ENCODE measurements around the gene ADAMTS4.

Gene ADAMTS4

DNA sequence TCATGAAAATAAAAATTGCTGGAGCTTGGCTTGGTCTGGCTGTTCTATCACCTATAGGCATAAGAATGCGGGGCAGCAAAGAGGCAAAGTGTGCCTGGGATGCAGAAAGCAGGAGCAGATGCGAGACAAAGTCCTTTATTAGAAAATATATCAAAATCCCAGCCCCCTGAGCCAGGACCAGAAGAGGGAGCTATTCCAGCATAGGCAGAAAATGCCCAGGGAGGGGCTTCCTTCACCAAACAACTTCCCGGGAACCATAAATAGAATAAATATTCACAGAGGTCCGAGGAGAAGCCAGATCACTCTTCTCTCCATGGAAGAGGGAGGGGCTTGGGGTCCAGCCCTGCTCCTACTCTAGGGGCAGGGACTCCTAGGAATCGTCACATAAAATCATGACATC lies 27.7 kb downstream of the ADAMTS4 start:
- DNase-seq: no peak

DNA sequence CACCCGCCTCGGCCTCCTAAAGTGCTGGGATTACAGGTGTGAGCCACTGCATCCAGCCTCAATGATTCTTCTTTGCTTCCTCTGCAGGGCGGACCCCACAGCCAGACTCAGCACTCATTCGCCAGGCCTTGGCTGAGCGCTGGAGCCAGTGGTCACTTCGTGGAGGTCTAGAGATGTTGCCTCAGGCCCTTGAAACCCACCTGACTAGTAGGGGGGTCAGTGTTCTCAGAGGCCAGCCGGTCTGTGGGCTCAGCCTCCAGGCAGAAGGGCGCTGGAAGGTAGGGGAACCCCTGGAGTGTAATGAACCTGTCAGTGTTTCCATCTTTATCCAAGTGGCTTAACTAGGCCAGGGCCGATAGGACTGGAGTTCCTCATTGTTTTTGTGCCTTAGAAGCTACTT lies 29.9 kb downstream of the ADAMTS4 start:
- no peak for DNase-seq

DNA sequence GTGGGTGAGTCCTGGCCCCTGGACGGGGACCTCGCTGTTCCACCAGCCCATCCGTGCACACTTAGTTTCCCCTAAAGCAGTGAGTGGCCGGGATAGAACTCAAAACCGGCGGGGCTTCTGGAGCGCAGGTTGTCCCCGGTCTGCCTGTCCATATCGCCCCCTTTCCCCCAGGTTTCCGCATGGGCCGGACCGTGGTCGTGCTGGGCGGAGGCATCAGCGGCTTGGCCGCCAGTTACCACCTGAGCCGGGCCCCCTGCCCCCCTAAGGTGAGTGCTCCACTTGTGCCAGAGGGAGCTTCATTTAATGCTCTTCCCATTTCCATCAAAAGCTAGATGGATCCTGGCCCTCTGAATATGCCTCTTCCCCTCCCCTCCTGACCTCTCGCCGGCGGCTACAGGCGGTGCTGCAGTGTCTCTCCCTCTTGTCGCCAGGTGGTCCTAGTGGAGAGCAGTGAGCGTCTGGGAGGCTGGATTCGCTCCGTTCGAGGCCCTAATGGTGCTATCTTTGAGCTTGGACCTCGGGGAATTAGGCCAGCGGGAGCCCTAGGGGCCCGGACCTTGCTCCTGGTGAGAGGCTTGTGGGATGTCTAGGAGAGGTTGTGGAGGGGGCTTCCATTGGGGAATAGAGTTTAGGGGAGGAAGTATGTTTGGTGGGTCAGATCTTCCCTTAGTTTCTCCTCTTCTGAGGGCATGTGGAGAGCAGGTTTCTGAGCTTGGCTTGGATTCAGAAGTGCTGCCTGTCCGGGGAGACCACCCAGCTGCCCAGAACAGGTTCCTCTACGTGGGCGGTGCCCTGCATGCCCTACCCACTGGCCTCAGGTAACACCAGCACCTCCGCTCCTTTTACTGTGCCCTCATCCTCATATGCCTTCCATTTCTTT lies 31.9 kb downstream of the ADAMTS4 start:
- no peak for DNase-seq

DNA sequence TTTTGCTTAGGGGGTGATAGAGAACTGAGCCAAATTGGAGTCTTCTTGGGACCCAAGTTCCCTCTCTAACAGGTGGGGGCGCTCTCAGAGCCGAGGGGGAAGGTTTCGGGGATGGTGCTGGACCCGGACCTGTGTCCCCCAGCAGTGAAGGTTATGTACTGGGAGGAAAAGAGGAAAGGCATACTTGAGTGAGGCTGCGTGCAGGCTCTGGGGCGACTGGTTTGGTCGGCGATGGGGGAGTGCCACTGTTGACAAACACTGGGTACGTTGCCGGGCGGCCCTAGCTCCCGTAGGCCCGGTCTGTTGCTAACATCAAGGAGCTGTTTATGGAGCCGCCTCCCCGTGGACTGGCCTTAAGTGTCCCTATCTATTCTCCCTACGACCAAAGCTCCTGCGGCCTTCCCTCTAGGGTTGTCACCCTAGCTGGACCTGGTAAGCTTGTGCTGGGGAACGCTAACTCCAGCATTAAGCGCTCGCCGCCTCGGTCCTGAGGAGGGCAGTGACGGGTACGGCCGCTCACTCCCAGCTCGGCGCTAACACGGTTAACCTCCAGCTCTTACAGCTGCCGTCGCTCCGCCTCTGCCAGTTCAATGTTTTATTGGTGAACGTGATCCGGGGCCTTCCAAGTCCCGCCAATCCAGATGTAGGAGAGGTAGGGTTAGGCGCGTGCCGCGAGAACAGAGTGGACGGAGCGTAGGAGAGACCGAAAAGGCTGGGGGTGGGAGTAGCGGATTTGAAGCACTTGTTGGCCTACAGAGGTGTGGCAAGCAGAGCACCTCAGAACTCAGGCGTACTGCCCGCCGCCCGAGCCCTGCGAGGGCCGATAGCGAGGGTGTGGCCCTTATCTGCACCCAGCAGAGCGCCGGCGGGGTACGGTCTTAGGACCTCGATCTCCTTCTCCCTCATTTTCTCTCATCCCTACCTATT lies 32.8 kb downstream of the ADAMTS4 start, which contains the start of gene PPOX:
TSS of gene PPOX (plus strand) at position 685 of the 927 bp plus-strand sequence. CDS start 422 bp downstream, outside the sequence.
- peak; percentile 97 for DNase-seq

DNA sequence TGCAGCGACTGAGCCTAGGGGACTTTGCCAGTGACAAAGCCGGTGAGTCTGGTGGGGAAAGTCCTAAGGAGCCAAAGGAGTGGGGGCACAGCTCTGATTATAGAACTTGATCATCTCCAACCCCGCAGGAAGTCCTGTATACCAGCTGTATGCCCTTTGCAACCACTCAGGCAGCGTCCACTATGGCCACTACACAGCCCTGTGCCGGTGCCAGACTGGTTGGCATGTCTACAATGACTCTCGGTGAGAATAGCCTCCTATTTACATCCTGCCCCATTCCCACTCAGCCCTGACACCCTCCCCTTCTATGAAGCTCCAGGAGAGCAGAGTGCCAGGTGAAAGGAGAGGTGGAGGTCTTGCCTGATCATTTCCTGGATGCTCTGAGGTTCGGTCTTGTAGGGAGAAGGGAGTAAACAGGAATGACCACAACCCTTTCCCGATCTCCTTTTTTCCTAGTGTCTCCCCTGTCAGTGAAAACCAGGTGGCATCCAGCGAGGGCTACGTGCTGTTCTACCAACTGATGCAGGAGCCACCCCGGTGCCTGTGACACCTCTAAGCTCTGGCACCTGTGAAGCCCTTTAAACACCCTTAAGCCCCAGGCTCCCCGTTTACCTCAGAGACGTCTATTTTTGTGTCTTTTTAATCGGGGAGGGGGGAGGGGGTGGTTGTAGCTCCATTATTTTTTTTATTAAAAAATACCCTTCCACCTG lies 33.8 kb downstream of the ADAMTS4 start:
- DNase-seq: no peak

DNA sequence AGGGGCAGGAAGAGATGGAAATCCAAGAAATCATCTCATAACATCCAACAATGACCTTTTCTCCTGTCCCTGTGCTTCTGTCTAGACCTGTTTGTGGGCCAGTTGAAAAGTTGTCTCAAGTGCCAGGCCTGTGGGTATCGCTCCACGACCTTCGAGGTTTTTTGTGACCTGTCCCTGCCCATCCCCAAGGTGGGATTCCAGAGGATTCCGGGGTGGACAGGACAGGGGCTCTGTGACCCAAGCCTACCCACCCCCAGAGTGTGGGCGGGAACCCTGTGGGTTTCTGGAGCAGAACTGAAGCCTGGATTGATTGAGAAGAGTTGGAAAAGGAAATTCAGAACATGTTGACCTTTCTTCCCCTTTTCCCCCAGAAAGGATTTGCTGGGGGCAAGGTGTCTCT lies 35.1 kb downstream of the ADAMTS4 start:
- DNase-seq: no peak

DNA sequence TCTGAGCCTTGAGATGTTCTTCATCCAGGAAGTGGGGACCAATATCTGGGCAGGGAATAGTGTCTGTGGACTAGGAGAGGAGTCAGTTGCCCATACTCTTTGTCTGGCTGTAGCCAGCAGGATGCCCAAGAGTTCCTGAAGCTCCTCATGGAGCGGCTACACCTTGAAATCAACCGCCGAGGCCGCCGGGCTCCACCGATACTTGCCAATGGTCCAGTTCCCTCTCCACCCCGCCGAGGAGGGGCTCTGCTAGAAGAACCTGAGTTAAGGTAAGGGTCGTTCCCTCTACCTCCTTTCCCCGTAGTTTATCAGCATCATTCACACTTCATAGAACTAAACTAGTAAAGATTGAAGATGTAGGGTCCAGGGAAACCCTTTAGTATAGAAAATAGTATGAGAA lies 36.0 kb downstream of the ADAMTS4 start:
- DNase-seq: no peak

DNA sequence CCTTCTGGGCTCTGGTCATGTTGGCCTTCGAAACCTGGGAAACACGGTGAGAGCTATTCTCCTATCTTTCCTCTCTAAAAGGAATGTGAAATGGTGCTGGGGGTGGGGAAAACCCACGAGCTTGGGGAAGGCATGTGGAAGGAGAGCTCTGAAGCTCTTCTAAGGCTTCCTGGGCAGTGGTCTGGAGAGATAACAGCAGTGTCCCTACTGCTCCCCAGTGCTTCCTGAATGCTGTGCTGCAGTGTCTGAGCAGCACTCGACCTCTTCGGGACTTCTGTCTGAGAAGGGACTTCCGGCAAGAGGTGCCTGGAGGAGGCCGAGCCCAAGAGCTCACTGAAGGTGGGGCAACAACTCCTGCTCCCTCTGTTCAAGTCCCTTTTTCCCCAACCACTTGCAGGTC lies 36.8 kb downstream of the ADAMTS4 start:
- no peak for DNase-seq

DNA sequence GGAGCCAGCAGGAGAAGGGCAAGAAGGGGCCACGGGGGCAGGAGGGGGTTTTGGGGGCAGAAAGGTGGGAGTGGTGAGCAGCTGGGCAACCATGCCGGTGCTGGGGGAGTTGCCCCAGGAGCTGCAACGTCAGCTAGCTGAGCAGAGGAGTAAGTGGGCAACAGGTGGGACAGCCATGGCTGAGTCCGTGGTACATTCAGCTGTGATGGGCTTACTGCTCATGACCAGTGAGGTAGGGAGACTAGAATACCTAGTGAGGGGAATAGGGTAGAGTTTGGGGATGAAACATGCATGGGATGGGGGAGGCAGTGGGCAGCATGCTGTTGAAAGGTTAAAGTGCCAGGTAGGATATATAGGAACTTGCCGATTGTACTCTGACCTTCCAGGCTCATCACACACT lies 37.2 kb downstream of the ADAMTS4 start:
- DNase-seq: no peak

DNA sequence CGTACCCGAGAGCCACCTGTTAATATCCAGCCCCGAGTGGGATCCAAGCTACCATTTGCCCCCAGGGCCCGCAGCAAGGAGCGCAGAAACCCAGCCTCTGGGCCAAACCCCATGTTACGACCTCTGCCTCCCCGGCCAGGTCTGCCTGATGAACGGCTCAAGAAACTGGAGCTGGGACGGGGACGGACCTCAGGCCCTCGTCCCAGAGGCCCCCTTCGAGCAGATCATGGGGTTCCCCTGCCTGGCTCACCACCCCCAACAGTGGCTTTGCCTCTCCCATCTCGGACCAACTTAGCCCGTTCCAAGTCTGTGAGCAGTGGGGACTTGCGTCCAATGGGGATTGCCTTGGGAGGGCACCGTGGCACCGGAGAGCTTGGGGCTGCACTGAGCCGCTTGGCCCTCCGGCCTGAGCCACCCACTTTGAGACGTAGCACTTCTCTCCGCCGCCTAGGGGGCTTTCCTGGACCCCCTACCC lies 38.1 kb downstream of the ADAMTS4 start:
- DNase-seq: no peak

DNA sequence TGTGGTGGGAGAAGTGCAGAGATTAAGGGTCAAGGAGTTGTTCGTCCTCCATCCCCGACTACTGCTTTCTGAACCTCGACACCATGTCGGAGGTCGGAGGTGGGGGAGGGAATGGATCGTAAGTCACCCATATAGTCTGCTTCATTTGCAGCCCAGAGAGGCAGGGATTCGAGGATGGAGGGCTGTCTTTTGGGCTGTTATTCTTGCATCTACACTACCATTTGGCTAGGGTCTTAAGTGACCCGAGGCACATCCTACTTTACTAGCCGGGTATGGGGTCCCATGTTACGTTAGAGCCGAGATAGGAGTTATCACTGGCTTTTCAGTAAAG lies 39.0 kb downstream of the ADAMTS4 start:
- no peak for DNase-seq

DNA sequence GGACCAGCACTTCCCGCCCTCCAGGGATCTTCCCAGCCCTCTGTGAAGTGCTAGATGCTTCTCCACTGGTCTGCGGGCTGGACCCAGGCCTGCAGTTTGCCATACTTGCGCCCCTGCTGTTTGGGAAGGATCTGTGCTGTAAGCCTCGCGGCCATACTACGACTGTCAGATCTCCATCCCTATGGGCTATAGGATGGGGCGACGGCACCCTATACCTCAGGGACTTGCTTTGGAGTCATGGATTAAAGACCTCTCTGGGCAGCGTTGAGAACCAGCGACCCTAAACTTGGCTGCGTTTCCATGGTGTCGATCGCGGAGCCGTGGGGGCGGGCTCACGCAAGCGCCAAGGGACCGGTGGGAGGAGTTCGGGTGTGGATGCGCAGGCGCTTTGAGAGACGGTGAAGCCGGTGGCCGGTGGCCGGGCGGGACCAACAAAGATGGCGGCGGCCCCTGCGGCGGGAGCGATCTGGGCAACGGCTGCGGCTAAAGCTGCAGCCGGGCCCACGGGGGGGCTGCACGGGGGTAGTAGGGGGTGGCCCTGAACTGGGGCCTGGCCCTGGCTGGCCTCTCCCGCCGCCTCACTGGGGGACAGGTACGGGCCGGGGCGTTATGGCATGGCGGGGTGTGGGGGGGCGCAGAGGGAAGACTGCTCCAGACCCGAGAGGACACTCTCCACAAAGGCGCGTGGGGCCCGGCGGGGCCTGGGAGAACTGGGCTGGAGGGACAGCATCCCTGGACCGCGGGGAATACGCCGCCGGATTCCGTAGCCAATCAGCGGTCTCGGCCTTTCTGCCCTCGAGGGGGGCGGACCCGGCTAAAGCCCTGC lies 39.6 kb downstream of the ADAMTS4 start, which contains the start of gene USP21:
TSS of gene USP21 (plus strand) at position 414 of the 826 bp plus-strand sequence. CDS start 1,141 bp downstream, outside the sequence.
- DNase-seq: peak; percentile 88

DNA sequence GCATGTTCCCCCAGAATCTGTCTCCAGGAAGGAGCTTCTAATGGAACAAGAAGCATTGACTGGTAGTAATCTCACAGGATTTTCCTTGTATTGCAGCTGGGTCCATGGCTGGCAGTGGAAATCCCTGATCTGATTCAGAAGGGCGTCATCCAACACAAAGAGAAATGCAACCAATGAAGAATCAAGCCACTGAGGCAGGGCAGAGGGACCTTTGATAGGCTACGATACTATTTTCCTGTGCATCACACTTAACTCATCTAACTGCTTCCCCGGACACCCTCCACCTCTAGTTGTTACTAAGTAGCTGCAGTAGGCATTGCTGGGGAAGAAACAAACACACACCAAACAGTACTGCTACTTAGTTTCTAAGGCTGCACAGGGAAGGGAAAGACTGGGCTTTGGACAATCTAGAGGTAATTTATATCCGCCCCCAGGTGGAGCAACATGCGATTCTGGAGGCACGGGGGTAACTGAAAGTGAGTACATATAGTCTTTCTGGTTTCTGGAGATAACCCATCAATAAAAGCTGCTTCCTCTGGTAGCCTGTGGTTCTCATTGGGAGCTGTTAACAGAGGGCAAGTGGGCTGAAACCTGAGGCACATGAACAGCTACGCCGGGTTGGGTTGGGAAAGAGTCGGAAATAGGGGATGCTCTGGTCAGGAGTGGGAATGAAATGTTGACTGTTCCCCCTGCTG lies 40.4 kb downstream of the ADAMTS4 start:
- DNase-seq: no peak

DNA sequence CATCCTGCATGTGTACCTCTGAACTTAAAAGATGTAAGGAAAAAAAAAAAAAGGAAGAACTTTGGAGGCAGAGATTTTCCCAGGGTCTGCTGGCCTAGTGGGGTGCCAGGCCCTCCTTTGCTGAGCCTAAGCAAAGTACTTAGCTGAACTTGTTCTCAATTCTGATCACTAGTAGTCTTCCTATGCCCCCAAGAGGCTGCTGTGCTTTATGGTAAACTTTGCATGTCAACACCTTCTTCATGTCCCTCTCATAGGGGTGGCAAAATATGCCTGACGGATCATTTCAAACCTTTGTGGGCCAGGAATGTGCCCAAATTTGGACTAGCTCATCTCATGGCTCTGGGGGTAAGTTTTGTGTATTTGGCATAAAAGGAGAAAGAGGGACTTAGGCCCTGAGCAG lies 41.0 kb downstream of the ADAMTS4 start:
- no peak for DNase-seq

DNA sequence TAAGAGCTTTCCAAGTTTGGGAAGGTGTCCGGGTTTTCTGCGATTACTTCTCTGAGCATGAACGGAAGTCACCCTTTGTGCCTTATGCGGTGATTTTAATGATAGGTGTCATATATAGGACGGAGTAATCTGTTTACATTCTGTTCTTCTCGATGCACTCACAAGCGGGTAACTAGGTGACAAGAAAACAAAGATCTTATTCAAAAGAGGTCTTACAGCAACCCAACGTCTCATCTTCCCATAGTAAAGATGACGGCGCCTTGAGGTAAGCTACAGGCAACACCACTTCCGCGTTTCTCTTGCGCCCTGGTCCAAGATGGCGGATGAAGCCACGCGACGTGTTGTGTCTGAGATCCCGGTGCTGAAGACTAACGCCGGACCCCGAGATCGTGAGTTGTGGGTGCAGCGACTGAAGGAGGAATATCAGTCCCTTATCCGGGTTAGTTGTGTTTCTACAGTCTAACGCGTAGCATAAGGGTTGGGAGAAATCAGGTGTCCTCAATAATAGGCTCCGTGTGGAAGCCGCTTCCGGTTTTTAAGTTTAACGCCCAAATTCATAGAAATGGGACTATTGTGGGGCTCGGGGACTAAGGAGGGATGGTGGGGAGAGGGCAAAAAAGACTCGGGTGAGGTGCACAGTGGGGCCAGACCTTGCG lies 45.0 kb downstream of the ADAMTS4 start, which contains the start of gene UFC1:
TSS of gene UFC1 (plus strand) at position 297 of the 656 bp plus-strand sequence. CDS start at position 317, 20 bp downstream.
- peak; percentile 88 for DNase-seq

DNA sequence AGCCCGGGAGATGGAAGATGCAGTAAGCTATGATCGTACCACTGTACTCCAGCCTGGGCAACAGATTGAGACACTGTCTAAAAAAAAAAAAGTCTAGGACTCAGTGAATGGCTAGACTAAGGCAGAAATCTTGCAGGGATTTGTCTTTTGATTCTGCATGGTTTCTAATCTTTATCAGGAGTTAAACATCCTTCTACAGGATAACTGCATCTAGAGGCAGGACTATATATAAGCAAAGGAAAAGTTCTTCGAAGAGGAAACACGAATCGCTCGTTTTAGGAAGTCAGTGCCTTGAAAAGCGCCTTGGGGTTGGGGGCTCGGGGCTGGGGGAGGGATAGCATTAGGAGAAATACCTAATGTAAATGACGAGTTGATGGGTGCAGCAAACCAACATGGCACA lies 45.7 kb downstream of the ADAMTS4 start:
- no peak for DNase-seq

DNA sequence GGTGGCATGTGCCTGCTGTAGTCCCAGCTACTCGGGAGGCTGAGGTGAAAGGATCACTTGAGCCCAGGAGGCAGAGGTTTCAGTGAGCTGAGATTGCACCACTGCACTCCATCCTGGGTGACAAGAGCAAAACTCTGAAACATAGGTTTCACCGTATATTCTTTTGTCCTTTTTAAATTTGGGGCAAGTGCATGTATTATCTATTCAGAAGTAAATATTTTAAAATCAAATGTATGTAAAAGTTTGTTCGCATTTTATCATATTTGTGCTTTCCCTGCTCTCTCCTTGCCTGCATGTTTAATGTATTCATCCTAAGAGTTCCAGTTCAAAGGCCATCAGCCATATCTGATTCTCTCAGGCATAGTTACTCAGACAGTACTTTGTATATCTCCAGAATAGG lies 53.0 kb downstream of the ADAMTS4 start:
- no peak for DNase-seq

DNA sequence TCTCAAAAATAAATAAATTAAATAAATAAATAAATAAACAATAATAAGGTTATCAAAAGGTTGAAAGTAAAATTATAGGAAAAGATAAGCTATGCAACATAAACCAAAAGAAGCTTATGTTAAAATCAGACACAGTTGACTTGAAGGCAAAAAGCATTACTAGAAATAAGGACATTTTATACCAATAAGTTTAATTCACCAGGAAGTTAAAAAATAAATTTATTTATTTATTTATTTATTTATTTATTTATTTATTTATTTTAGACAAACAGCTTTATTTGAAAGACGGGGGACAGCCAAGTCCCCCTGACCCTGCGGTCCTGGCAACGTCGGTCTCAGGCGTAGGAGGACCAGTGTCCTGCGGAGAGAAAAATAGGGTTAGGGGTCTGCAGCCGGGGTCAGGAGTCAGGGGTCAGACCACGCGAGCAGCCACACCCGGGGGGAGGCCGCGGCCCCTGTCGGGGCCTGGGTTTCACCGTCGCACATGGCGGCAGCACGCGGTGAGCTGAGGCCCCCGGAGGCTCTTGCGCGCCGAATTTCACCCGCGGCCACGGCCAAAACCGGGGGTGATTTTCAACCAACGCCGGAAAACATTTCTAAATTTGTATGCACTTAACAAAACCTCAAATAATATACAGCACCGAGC lies 58.0 kb downstream of the ADAMTS4 start:
- no peak for DNase-seq

DNA sequence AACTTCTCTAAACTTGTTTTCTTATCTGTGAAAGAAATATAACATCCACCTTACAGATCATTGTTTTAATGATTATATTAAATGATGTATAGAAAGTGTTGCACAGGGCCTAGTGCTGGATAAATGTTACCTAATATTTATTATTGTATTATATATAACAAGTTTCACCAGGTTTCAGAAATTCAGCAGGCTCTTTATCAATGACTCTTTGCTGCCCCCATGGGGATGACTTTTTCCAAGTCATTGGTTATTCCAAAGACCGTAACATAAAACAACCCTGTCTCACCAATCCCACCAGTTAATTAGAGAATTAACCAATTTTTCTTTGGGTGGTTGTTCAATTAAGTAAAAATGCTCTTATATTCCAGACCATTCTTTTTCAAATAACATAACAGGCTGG lies 59.1 kb downstream of the ADAMTS4 start:
- DNase-seq: peak; percentile 45

DNA sequence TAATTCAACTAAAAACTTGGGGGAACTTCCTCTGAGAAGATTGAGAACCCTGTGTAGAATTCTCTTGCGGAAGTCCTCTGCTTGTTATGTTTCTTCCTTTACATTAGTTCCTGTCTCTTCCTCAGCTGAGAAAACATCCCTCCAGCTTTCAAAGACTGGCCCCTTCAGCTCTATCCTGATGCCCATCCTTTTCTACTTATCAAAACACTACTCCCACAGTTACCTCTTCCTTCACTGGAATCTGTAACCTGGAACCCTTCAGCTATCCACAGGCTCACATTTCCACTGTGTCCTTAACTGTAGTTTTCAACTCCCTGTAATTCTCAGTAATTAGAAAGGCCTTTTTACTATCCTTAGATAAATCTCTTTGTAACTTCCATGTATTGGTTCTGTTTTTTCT lies 60.4 kb downstream of the ADAMTS4 start:
- DNase-seq: no peak

Measured in fibroblast of upper back skin (primary cell).